ENCODE data around the gene FOXP1.

Gene FOXP1

DNA sequence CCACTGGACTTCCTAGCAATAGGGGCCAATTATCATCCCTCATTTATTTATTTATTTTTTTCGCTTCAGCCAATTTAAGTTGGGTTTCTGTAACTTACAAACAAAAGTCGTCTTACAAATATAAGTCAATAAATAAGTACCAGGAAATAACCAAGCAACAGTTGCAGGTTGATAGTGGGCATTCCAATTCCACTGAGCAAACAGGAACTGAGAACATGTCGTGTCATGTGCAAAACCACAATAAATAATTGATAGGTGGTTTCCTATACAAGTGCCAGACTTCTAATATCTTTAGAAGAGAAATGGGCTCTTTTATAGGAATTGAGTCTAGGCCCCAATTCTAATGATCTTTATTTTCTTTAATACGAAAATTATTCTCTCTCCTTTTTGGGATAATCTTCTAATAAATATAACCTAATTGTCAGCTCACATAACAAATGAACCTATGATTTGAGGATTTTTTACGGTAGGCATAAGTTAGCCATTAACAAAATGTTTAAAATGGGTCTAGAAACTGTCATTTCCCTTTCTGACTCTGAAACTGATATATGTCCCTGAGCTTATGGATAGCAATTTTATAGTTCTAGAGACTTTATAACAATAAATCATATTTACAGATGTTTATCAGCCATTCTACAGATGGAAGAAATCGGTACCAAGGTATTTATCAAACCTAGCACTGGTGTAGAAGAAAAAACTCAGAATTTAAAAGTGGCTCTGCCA lies 571.8 kb downstream of the FOXP1 start (continued):
- TF ChIP-seq, protein P1, sequence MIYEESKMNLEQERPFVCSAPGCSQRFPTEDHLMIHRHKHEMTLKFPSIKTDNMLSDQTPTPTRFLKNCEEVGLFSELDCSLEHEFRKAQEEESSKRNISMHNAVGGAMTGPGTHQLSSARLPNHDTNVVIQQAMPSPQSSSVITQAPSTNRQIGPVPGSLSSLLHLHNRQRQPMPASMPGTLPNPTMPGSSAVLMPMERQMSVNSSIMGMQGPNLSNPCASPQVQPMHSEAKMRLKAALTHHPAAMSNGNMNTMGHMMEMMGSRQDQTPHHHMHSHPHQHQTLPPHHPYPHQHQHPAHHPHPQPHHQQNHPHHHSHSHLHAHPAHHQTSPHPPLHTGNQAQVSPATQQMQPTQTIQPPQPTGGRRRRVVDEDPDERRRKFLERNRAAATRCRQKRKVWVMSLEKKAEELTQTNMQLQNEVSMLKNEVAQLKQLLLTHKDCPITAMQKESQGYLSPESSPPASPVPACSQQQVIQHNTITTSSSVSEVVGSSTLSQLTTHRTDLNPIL (CRISPR knock-in tag; IDR thresholded peaks at IDR 0.05; ENCODE audit: low read depth): no peak
- TF ChIP-seq ARNTL (CRISPR knock-in tag; IDR thresholded peaks at IDR 0.05; ENCODE audit: borderline replicate concordance, low read depth) (no peak), BACH2 (CRISPR knock-in tag; IDR thresholded peaks at IDR 0.05; ENCODE audit: borderline replicate concordance) (no peak), SNAI2 (CRISPR knock-in tag; IDR thresholded peaks at IDR 0.05) (no peak), ZNF8 (CRISPR knock-in tag; IDR thresholded peaks at IDR 0.05) (no peak)
- TF ChIP-seq, protein P2, sequence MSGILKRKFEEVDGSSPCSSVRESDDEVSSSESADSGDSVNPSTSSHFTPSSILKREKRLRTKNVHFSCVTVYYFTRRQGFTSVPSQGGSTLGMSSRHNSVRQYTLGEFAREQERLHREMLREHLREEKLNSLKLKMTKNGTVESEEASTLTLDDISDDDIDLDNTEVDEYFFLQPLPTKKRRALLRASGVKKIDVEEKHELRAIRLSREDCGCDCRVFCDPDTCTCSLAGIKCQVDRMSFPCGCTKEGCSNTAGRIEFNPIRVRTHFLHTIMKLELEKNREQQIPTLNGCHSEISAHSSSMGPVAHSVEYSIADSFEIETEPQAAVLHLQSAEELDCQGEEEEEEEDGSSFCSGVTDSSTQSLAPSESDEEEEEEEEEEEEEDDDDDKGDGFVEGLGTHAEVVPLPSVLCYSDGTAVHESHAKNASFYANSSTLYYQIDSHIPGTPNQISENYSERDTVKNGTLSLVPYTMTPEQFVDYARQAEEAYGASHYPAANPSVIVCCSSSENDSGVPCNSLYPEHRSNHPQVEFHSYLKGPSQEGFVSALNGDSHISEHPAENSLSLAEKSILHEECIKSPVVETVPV (CRISPR knock-in tag; IDR thresholded peaks at IDR 0.05): no peak

DNA sequence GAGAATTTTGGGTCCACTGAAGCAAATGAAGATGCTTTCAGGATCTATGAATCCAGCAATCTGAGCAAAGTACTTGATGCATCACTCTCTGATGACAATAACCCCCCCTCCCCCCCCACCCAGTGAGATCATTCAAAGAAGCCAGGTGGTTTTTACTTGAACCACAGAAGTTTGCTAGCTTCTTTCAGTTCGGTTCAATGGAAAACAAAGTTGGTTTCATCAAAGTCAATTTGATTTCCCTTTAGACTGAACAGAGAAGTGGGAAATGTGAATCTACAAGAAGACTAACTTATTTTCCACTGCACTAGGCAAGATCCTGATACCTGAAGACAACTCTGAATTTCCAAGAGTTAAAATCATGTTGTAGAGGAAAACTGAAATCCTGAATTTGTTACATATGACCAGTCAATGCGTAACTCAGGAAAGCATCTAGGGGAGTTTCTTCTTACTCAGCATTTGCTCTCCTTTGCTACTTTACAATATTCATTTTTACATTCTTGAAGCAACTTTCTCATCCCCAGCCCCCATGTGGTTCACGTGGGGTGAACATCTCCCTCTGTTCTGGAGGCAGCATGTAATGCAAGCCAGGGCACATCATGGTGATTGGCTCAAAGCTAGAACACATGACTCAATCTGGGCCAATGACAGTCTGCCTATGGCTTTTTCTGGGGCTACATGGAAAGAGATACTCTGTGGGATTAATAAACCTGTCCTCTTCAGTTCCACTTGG lies 572.6 kb downstream of the FOXP1 start:
- no peak for TF ChIP-seq ZNF8 (CRISPR knock-in tag; IDR thresholded peaks at IDR 0.05)
- no peak for TF ChIP-seq ZFP30 (CRISPR knock-in tag; IDR thresholded peaks at IDR 0.05)
- TF ChIP-seq, protein P3, sequence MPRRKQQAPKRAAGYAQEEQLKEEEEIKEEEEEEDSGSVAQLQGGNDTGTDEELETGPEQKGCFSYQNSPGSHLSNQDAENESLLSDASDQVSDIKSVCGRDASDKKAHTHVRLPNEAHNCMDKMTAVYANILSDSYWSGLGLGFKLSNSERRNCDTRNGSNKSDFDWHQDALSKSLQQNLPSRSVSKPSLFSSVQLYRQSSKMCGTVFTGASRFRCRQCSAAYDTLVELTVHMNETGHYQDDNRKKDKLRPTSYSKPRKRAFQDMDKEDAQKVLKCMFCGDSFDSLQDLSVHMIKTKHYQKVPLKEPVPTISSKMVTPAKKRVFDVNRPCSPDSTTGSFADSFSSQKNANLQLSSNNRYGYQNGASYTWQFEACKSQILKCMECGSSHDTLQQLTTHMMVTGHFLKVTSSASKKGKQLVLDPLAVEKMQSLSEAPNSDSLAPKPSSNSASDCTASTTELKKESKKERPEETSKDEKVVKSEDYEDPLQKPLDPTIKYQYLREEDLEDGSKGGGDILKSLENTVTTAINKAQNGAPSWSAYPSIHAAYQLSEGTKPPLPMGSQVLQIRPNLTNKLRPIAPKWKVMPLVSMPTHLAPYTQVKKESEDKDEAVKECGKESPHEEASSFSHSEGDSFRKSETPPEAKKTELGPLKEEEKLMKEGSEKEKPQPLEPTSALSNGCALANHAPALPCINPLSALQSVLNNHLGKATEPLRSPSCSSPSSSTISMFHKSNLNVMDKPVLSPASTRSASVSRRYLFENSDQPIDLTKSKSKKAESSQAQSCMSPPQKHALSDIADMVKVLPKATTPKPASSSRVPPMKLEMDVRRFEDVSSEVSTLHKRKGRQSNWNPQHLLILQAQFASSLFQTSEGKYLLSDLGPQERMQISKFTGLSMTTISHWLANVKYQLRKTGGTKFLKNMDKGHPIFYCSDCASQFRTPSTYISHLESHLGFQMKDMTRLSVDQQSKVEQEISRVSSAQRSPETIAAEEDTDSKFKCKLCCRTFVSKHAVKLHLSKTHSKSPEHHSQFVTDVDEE (CRISPR knock-in tag; IDR thresholded peaks at IDR 0.05): no peak
- TF ChIP-seq, protein P2 (CRISPR knock-in tag; IDR thresholded peaks at IDR 0.05): no peak
- TF ChIP-seq OSR1 (CRISPR knock-in tag; IDR thresholded peaks at IDR 0.05): no peak
- TF ChIP-seq ZNF565 (CRISPR knock-in tag; conservative IDR thresholded peaks at IDR 0.05; ENCODE audit: low read depth): no peak
- TF ChIP-seq, protein P1 (CRISPR knock-in tag; IDR thresholded peaks at IDR 0.05; ENCODE audit: low read depth): no peak
- no peak for TF ChIP-seq TOX (CRISPR knock-in tag; IDR thresholded peaks at IDR 0.05; ENCODE audit: borderline replicate concordance)
- TF ChIP-seq ZFP3 (CRISPR knock-in tag; IDR thresholded peaks at IDR 0.05): no peak
- no peak for TF ChIP-seq ESRRG (CRISPR knock-in tag; IDR thresholded peaks at IDR 0.05)
- no peak for TF ChIP-seq ZNF70 (CRISPR knock-in tag; IDR thresholded peaks at IDR 0.05)
- TF ChIP-seq, protein P4, sequence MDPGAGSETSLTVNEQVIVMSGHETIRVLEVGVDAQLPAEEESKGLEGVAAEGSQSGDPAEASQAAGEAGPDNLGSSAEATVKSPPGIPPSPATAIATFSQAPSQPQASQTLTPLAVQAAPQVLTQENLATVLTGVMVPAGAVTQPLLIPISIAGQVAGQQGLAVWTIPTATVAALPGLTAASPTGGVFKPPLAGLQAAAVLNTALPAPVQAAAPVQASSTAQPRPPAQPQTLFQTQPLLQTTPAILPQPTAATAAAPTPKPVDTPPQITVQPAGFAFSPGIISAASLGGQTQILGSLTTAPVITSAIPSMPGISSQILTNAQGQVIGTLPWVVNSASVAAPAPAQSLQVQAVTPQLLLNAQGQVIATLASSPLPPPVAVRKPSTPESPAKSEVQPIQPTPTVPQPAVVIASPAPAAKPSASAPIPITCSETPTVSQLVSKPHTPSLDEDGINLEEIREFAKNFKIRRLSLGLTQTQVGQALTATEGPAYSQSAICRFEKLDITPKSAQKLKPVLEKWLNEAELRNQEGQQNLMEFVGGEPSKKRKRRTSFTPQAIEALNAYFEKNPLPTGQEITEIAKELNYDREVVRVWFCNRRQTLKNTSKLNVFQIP (CRISPR knock-in tag; IDR thresholded peaks at IDR 0.05; ENCODE audit: borderline replicate concordance, low read depth): no peak
- TF ChIP-seq BACH2 (CRISPR knock-in tag; IDR thresholded peaks at IDR 0.05; ENCODE audit: borderline replicate concordance): no peak
- TF ChIP-seq TCF4 (CRISPR knock-in tag; IDR thresholded peaks at IDR 0.05; ENCODE audit: borderline replicate concordance): no peak
- TF ChIP-seq ARNTL (CRISPR knock-in tag; IDR thresholded peaks at IDR 0.05; ENCODE audit: borderline replicate concordance, low read depth): no peak
- no peak for TF ChIP-seq CSDC2 (CRISPR knock-in tag; IDR thresholded peaks at IDR 0.05)
- no peak for TF ChIP-seq RARB (CRISPR knock-in tag; IDR thresholded peaks at IDR 0.05)
- TF ChIP-seq, protein P5, sequence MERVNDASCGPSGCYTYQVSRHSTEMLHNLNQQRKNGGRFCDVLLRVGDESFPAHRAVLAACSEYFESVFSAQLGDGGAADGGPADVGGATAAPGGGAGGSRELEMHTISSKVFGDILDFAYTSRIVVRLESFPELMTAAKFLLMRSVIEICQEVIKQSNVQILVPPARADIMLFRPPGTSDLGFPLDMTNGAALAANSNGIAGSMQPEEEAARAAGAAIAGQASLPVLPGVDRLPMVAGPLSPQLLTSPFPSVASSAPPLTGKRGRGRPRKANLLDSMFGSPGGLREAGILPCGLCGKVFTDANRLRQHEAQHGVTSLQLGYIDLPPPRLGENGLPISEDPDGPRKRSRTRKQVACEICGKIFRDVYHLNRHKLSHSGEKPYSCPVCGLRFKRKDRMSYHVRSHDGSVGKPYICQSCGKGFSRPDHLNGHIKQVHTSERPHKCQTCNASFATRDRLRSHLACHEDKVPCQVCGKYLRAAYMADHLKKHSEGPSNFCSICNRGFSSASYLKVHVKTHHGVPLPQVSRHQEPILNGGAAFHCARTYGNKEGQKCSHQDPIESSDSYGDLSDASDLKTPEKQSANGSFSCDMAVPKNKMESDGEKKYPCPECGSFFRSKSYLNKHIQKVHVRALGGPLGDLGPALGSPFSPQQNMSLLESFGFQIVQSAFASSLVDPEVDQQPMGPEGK (CRISPR knock-in tag; IDR thresholded peaks at IDR 0.05; ENCODE audit: borderline replicate concordance): no peak
- no peak for TF ChIP-seq ZC3H10 (CRISPR knock-in tag; IDR thresholded peaks at IDR 0.05)
- ATAC-seq: no peak

All from SK-N-SH treated with all-trans-retinoic acid at 6 μM for 48 hours (cell line).